ENCODE results near the gene ERC1. TPM values are rescaled to one million over a fixed set of nuclear protein-coding genes. Genes with fewer than 3 reads are reported as not detected.
A peak's percentile ranks its signal among the peaks of the same experiment; 100 is the strongest.

Gene ERC1
- total RNA-seq, 4 donors from 2014 or later, result 58.0 to 83.2 (median 73.5) TPM

DNA sequence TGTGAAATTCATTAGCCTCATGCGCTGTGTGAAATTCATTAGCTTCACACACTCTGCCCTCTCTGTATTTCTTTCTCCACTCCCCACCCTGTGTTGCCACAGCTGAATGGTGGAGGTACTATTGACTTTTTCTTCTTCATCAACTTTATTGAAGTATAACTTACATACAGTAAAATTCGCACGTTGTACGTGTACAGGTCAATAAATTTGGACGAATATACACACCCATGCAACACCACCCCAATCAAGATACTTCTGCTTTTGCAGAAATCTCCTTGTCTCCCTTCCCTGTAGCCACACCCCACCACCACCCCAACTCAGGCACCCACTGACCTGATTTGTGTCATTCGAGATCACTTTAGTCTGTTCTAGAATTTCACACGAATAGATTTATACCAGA, 551.6 kb downstream of the ERC1 start:
- TF ChIP-seq, protein P1, sequence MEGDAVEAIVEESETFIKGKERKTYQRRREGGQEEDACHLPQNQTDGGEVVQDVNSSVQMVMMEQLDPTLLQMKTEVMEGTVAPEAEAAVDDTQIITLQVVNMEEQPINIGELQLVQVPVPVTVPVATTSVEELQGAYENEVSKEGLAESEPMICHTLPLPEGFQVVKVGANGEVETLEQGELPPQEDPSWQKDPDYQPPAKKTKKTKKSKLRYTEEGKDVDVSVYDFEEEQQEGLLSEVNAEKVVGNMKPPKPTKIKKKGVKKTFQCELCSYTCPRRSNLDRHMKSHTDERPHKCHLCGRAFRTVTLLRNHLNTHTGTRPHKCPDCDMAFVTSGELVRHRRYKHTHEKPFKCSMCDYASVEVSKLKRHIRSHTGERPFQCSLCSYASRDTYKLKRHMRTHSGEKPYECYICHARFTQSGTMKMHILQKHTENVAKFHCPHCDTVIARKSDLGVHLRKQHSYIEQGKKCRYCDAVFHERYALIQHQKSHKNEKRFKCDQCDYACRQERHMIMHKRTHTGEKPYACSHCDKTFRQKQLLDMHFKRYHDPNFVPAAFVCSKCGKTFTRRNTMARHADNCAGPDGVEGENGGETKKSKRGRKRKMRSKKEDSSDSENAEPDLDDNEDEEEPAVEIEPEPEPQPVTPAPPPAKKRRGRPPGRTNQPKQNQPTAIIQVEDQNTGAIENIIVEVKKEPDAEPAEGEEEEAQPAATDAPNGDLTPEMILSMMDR (IDR thresholded peaks at IDR 0.05), result no peak
- TF ChIP-seq EP300 (IDR thresholded peaks at IDR 0.05) (no peak), POLR2A (IDR thresholded peaks at IDR 0.05) (no peak)

DNA sequence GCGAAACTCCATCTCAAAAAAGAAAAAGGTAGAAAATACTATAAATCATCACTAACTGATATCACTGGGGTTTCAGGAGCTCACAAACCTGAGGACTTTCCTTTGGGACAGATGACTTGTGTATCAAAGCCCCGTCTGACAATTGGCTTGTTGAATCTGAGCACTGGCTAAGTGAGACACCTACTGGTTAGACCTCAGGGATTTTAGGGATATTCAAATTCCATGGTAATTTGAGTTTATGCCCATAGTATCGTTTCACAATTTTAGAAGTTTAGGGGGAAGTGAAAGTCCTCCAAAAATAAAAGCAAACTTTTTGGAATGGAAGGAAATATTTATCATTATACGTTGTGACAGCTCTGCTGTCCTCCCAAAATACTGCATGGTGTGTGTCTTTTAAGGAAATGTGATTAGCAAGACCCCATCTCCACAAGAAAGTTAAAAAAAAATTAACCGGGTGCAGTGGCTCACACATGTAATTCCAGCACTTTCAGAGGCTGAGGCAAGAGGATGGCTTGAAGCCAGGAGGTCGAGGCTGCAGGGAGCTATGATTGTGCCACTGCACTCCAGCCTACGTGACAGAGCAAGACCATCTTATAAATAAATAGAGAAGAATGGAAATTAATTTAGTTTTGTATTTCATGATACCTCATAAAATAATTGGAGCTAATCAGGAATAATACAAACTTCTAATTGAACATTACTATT, 554.1 kb downstream of the ERC1 start:
- peak in 1 of 2 donors; percentile 37 for DNase-seq (ENCODE audit: low spot score in 2 of 2)
- peaks cover 0 to 7% (median 0%) of the 10 kb centered on the region in 4 donors for H3K9me3 ChIP-seq
- no peak overlapping the region for H3K4me3 ChIP-seq
- peaks cover 0 to 11% (median 0%) of the 10 kb centered on the region in 4 donors for H3K4me1 ChIP-seq
- H3K36me3 ChIP-seq, result no peaks in the 10 kb centered on the region
- no peak overlapping the region for H3K27ac ChIP-seq
- WGBS, 2 donors, result 52 to 60% methylated on average over 7 of the region's 7 CpGs
- peaks cover 0 to 9% of the 10 kb centered on the region in 2 donors for H3K27me3 ChIP-seq
- TF ChIP-seq, protein P1 (IDR thresholded peaks at IDR 0.05), result peak in 2 of 5 experiments; percentile 15 to 17
- no peak for TF ChIP-seq EP300 (IDR thresholded peaks at IDR 0.05)

More for the DNA sequence above, 551.6 kb downstream of the ERC1 start:
- Histone ChIP-seq H3K36me3 (no peaks in the 10 kb centered on the region), H3K27ac (no peak overlapping the region), H3K27me3 (peaks cover 0 to 25% of the 10 kb centered on the region in 2 donors), H3K9me3 (peaks cover 0 to 7% (median 0%) of the 10 kb centered on the region in 4 donors), H3K4me1 (peaks cover 0 to 11% (median 0%) of the 10 kb centered on the region in 4 donors), H3K4me3 (no peak overlapping the region)
- whole genome bisulfite sequencing, 2 donors, result 95 to 96% methylated on average over 7 of the region's 7 CpGs
- no peak for DNase-seq (ENCODE audit: low spot score in 2 of 2)

Other genes with a start within 250 kb of the ERC1 start
- gene WNK1, start 238.6 kb upstream of the ERC1 start, total RNA-seq, result 100 to 1,000 TPM; 153 to 220 (median 178) TPM
- 10 to 100 TPM; 26.9 to 61.5 (median 27.9) TPM for gene RAD52, start 41.5 kb upstream of the ERC1 start, total RNA-seq

Data from tibial nerve (tissue), 4 donors.